Activated T-helper 2 cell treated with anti-CD3 and anti-CD28 coated beads, Interferon-gamma antibody, Interleukin-2, Interleukin-4, amounts not matched to agents 10 μg/mL and 5 μg/mL and 100 μg/mL, durations not matched to agents 14 hours and 24 hours and 36 hours (primary cell): ENCODE data around the gene TNFSF13. TPM values are rescaled to one million over a fixed set of nuclear protein-coding genes. Genes with fewer than 3 reads are reported as not detected.

Source experiments
- DNase-seq: peaks from one replicate; pipeline ENCODE4 v3.0.0; 2021; ENCODE audit warnings: low spot score
- H3K27ac Mint-ChIP-seq: one replicate; pipeline ENCODE4 v1.8.0; 2021; ENCODE audit warnings: mixed read lengths
- H3K27me3 Mint-ChIP-seq: one replicate; pipeline ENCODE4 v1.8.0; 2021; ENCODE audit warnings: low read depth, mixed read lengths
- H3K36me3 Mint-ChIP-seq: one replicate; pipeline ENCODE4 v1.8.0; 2021; ENCODE audit warnings: low read depth, mixed read lengths
- H3K4me1 Mint-ChIP-seq: one replicate; pipeline ENCODE4 v1.8.0; 2021; ENCODE audit warnings: low read depth, mixed read lengths
- H3K4me3 Mint-ChIP-seq: one replicate; pipeline ENCODE4 v1.8.0; 2021; ENCODE audit warnings: low read depth, mild to moderate bottlenecking, moderate library complexity, mixed read lengths
- H3K9me3 Mint-ChIP-seq: one replicate; pipeline ENCODE4 v1.8.0; 2021; ENCODE audit warnings: mixed read lengths
- intact Hi-C: fragments of 100-400 bp; cut with micrococcal nuclease; formaldehyde crosslinking; loops from one replicate; pipeline ENCODE4 v1.15.1; 2023
- total RNA-seq: library from RNA; stranded (reverse); gene quantifications from 2 replicates; pipeline ENCODE4 v1.2.3, GENCODE V29; 2022

The TNFSF13 gene
- total RNA-seq, 1 donor from 2014 or later, result 2.9 TPM

GRCh38 chr17:7557775-7558543 is 591 bp upstream of the TNFSF13 start:
- Mint-ChIP-seq H3K4me1 (peaks cover 43% of the 10 kb centered on the region), H3K4me3 (no peak overlapping the region), H3K36me3 (peaks cover 31% of the 10 kb centered on the region), H3K9me3 (no peaks in the 10 kb centered on the region), H3K27ac (no peak overlapping the region), H3K27me3 (no peaks in the 10 kb centered on the region)
- DNase-seq, result no peak
- intact Hi-C loops, result no loop called here

GRCh38 chr17:7559320-7560171 is 996 bp downstream of the TNFSF13 start:
- H3K27ac Mint-ChIP-seq, result no peak overlapping the region
- H3K9me3 Mint-ChIP-seq, result no peaks in the 10 kb centered on the region
- H3K36me3 Mint-ChIP-seq, result peaks cover 33% of the 10 kb centered on the region
- intact Hi-C loops, result loop anchor here (2.0 to 5.0 kb wide), 2 partner anchors 37 to 122 kb away; partner anchors contain the start of genes FGF11 and TMEM102
- peaks cover 38% of the 10 kb centered on the region for H3K4me1 Mint-ChIP-seq
- H3K27me3 Mint-ChIP-seq, result no peaks in the 10 kb centered on the region
- H3K4me3 Mint-ChIP-seq, result no peak overlapping the region
- no peak for DNase-seq

GRCh38 chr17:7560172-7561027 is 1.9 kb downstream of the TNFSF13 start:
- intact Hi-C loops, result loop anchor here (1.0 to 5.0 kb wide), 8 partner anchors 8 to 204 kb away; partner anchors contain the start of genes FGF11, POLR2A and TMEM102
- peaks cover 41% of the 10 kb centered on the region for H3K36me3 Mint-ChIP-seq
- H3K27me3 Mint-ChIP-seq, result no peaks in the 10 kb centered on the region
- peak overlapping the region; percentile 90 for H3K27ac Mint-ChIP-seq
- H3K4me1 Mint-ChIP-seq, result peaks cover 37% of the 10 kb centered on the region
- peak overlapping the region; percentile 92 for H3K4me3 Mint-ChIP-seq
- peak; percentile 59 for DNase-seq
- no peaks in the 10 kb centered on the region for H3K9me3 Mint-ChIP-seq

DNA sequence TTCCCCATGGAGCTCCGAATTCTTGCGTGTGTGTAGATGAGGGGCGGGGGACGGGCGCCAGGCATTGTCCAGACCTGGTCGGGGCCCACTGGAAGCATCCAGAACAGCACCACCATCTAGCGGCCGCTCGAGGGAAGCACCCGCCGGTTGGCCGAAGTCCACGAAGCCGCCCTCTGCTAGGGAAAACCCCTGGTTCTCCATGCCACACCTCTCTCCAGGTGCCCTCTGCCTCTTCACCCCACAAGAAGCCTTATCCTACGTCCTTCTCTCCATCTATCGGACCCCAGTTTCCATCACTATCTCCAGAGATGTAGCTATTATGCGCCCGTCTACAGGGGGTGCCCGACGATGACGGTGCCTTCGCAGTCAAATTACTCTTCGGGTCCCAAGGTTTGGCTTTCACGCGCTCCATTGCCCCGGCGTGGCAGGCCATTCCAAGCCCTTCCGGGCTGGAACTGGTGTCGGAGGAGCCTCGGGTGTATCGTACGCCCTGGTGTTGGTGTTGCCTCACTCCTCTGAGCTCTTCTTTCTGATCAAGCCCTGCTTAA is 2.6 kb downstream of the TNFSF13 start:
- Mint-ChIP-seq H3K4me1 (peaks cover 34% of the 10 kb centered on the region), H3K9me3 (no peaks in the 10 kb centered on the region), H3K27me3 (no peaks in the 10 kb centered on the region), H3K36me3 (peaks cover 44% of the 10 kb centered on the region), H3K4me3 (peak overlapping the region; percentile 92), H3K27ac (peak overlapping the region; percentile 90)
- DNase-seq, result peak; percentile 82
- intact Hi-C loops, result loop anchor here (1.0 to 5.0 kb wide), 8 partner anchors 9 to 205 kb away; partner anchors contain the start of genes FGF11, POLR2A and TMEM102

DNA sequence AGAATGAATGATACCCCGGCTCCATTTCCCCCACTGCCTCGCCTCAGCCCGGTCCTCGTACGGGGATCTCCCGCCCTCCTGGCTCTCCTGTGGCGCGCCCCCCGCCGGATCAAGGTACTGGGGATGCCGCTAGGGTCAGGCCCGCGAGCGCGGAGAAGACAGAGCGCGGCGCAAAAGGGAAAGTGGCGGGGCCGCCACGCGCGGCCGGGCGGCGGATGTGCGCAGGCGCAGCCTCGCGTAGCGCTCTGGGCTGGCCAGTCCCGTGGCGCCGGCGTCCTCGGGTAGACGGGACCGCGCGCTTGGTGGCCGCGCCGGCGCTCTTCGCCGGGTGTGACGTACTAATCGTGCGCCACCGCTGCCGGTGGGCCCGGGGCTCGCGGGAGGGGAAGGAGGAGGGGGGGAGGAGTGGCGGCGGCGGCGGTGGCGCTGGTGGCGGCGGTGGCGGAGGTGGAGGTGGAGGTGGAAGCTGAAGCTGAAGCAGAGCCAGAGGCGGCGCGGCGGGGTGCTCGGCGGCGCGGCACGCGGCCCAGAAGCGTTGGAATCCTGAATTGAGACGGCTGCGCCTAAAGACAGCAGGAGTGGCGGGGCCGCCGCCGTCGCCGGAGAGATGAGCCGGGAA is 3.1 kb downstream of the TNFSF13 start, which contains the start of gene SENP3:
TSS of gene SENP3 (plus strand) at position 331 of the 619 bp plus-strand sequence. CDS start 1,158 bp downstream, outside the sequence.
- Mint-ChIP-seq H3K4me3 (peak within 1 kb of the TSS; percentile 92), H3K4me1 (peaks cover 30% of the 10 kb centered on the region), H3K36me3 (peaks cover 43% of the 10 kb centered on the region), H3K27ac (peak within 1 kb of the TSS; percentile 90), H3K9me3 (no peaks in the 10 kb centered on the region), H3K27me3 (no peaks in the 10 kb centered on the region)
- intact Hi-C loops, result loop anchor here (1.0 to 5.0 kb wide), 8 partner anchors 9 to 205 kb away; partner anchors contain the start of genes FGF11, POLR2A and TMEM102
- DNase-seq, result peak; percentile 91

GRCh38 chr17:7562208-7562605 is 3.7 kb downstream of the TNFSF13 start:
- peaks cover 47% of the 10 kb centered on the region for H3K36me3 Mint-ChIP-seq
- no peak for DNase-seq
- intact Hi-C loops, result loop anchor here (5.0 kb wide), 1 partner anchor 125 kb away; the partner anchor contains the start of genes FGF11 and TMEM102

DNA sequence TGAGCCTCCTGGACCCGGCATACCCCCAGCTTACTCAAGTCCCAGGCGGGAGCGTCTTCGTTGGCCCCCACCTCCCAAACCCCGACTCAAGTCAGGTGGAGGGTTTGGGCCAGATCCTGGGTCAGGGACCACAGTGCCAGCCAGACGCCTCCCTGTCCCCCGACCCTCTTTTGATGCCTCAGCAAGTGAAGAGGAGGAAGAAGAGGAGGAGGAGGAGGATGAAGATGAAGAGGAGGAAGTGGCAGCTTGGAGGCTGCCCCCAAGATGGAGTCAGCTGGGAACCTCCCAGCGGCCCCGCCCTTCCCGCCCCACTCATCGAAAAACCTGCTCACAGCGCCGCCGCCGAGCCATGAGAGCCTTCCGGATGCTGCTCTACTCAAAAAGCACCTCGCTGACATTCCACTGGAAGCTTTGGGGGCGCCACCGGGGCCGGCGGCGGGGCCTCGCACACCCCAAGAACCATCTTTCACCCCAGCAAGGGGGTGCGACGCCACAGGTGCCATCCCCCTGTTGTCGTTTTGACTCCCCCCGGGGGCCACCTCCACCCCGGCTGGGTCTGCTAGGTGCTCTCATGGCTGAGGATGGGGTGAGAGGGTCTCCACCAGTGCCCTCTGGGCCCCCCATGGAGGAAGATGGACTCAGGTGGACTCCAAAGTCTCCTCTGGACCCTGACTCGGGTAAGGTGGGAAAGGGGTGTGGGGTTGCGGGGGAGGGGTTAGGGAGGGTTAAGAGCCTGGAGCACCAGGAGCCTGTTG is 4.7 kb downstream of the TNFSF13 start:
- Mint-ChIP-seq H3K36me3 (peaks cover 50% of the 10 kb centered on the region), H3K27ac (peak overlapping the region; percentile 87)

More at GRCh38 chr17:7562208-7562605, 3.7 kb downstream of the TNFSF13 start:
- peak overlapping the region; percentile 87 for H3K27ac Mint-ChIP-seq
- H3K27me3 Mint-ChIP-seq, result no peaks in the 10 kb centered on the region
- H3K4me1 Mint-ChIP-seq, result peaks cover 30% of the 10 kb centered on the region
- no peaks in the 10 kb centered on the region for H3K9me3 Mint-ChIP-seq
- peak overlapping the region; percentile 92 for H3K4me3 Mint-ChIP-seq

GRCh38 chr17:7569571-7569970 is 11.0 kb downstream of the TNFSF13 start:
- no peak for DNase-seq
- Mint-ChIP-seq H3K4me1 (peaks cover 19% of the 10 kb centered on the region), H3K9me3 (no peaks in the 10 kb centered on the region), H3K27ac (no peak overlapping the region), H3K4me3 (no peak overlapping the region), H3K36me3 (peaks cover 76% of the 10 kb centered on the region), H3K27me3 (no peaks in the 10 kb centered on the region)
- intact Hi-C loops, result no loop called here

More for the DNA sequence above, 4.7 kb downstream of the TNFSF13 start:
- DNase-seq, result no peak
- Mint-ChIP-seq H3K4me3 (peak overlapping the region; percentile 92), H3K27me3 (no peaks in the 10 kb centered on the region), H3K4me1 (peaks cover 25% of the 10 kb centered on the region), H3K9me3 (no peaks in the 10 kb centered on the region)
- intact Hi-C loops, result loop anchor here (5.0 kb wide), 1 partner anchor 126 kb away; the partner anchor contains the start of genes FGF11 and TMEM102

- intact Hi-C loops, result loop anchor here (5.0 kb wide), 3 partner anchors 168 to 263 kb away; partner anchors contain the start of genes EIF5A, KCTD11 and TMEM256
- H3K36me3 Mint-ChIP-seq, result peaks cover 76% of the 10 kb centered on the region
- no peaks in the 10 kb centered on the region for H3K9me3 Mint-ChIP-seq
- H3K27ac Mint-ChIP-seq, result no peak overlapping the region
- no peak for DNase-seq
- no peaks in the 10 kb centered on the region for H3K27me3 Mint-ChIP-seq
- H3K4me3 Mint-ChIP-seq, result no peak overlapping the region
- H3K4me1 Mint-ChIP-seq, result peaks cover 26% of the 10 kb centered on the region
Observed at GRCh38 chr17:7570351-7570750, 11.8 kb downstream of the TNFSF13 start.

GRCh38 chr17:7572338-7572587 is 13.7 kb downstream of the TNFSF13 start:
- peak overlapping the region; percentile 93 for H3K4me3 Mint-ChIP-seq
- intact Hi-C loops, result loop anchor here (1.0 to 5.0 kb wide), 10 partner anchors 11 to 333 kb away; partner anchors contain the start of genes EIF5A, FXR2, KCTD11 and KDM6B
- no peak for DNase-seq
- peaks cover 43% of the 10 kb centered on the region for H3K4me1 Mint-ChIP-seq
- H3K27me3 Mint-ChIP-seq, result no peaks in the 10 kb centered on the region
- H3K27ac Mint-ChIP-seq, result peak overlapping the region; percentile 91
- H3K36me3 Mint-ChIP-seq, result peaks cover 81% of the 10 kb centered on the region
- H3K9me3 Mint-ChIP-seq, result no peaks in the 10 kb centered on the region
